ENCODE data around the gene ACACA.

- TF ChIP-seq CTCF (IDR thresholded peaks at IDR 0.05) = no peak
- no peak for TF ChIP-seq EZH2 (IDR thresholded peaks at IDR 0.05; ENCODE audit: borderline replicate concordance, insufficient read depth, low read depth, low read length, poor library complexity, severe bottlenecking)
Observed at GRCh38 chr17:37086334-37086733, 320.3 kb downstream of the ACACA start.

Measured in B cell (primary cell).